Testis (tissue), 2 donors: ENCODE data around the gene MPZL3.

Experiments used
- POLR2A ChIP-seq: fragments of 450-650 bp; IDR thresholded peaks from one replicate; pipeline ENCODE4 v1.6.1; 2017; ENCODE audit warnings: antibody characterized with exemption, mild to moderate bottlenecking, moderate library complexity
- TF ChIP-seq, protein P1 (sequence below), 3 experiments: fragments of 450-650 bp in 2 of 3; fragments of 200-600 bp in 1 of 3; sonication (generic) in 1 of 3; IDR thresholded peaks; one replicate each; pipeline ENCODE4 v1.5.1; 2016 to 2019; ENCODE audit warnings: antibody characterized with exemption in 3 of 3, mild to moderate bottlenecking in 2 of 3, moderate library complexity in 1 of 3

DNA sequence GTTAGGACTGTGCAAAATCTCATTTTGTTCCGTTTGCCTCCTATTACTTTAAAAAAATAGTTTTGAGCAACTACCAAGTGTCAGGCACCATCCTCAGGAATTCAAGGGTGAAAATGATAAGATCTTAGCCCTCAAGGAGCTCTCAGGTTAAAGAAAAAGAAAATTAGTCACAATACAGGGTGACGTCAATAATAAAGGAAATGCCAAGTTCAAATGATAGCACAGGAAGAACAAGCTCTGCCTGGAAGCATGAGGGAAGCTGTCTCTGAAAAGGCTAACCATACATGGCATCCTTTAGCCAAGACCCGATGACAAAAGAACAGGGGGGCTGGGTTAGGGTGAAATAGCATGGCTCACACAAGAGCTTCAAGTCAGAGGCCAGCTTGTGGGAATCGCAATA is 23.0 kb upstream of the MPZL3 start:
- no peak for TF ChIP-seq POLR2A
- TF ChIP-seq, protein P1, sequence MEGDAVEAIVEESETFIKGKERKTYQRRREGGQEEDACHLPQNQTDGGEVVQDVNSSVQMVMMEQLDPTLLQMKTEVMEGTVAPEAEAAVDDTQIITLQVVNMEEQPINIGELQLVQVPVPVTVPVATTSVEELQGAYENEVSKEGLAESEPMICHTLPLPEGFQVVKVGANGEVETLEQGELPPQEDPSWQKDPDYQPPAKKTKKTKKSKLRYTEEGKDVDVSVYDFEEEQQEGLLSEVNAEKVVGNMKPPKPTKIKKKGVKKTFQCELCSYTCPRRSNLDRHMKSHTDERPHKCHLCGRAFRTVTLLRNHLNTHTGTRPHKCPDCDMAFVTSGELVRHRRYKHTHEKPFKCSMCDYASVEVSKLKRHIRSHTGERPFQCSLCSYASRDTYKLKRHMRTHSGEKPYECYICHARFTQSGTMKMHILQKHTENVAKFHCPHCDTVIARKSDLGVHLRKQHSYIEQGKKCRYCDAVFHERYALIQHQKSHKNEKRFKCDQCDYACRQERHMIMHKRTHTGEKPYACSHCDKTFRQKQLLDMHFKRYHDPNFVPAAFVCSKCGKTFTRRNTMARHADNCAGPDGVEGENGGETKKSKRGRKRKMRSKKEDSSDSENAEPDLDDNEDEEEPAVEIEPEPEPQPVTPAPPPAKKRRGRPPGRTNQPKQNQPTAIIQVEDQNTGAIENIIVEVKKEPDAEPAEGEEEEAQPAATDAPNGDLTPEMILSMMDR (IDR thresholded peaks at IDR 0.05): no peak
